H1 (cell line): ENCODE data around the gene BCL2. TPM values are rescaled to one million over a fixed set of nuclear protein-coding genes. Genes with fewer than 3 reads are reported as not detected.
A peak's percentile ranks its signal among the peaks of the same experiment; 100 is the strongest.

ENCODE experiments used
- CTCF ChIA-PET: fragments of 300-600 bp; sonication (Branson Sonifier 250); formaldehyde crosslinking; loops from one replicate; lab custom pipeline; 2021; ENCODE audit not compliant: partially characterized antibody; lab: Charles Lee
- POLR2A ChIA-PET: fragments of 300-600 bp; sonication (Branson Sonifier 250); formaldehyde crosslinking; loops from one replicate; lab custom pipeline; 2021; ENCODE audit warnings: inconsistent platforms; ENCODE audit not compliant: partially characterized antibody; lab: Charles Lee
- DNase-seq, 2 experiments: peaks; one replicate each; pipeline versions ENCODE4 v3.0.0 to v3.0.0-alpha.2; 2010 to 2022; ENCODE audit warnings: low spot score in 2 of 2, low read depth in 1 of 2, mixed read lengths in 1 of 2
- FAIRE-seq: peaks from 2 replicates; lab custom pipeline; 2011; peaks lifted over from hg19 to GRCh38; lab: Jason Lieb, UNC
- H2AFZ ChIP-seq: 2 replicates; pipeline ENCODE4 v1.8.1; 2012; ENCODE audit warnings: low read length, inconsistent platforms
- H2AK5ac ChIP-seq: 2 replicates; pipeline ENCODE4 v1.6.1; 2013; ENCODE audit warnings: low read depth, low read length
- H2BK120ac ChIP-seq: replicated peaks from 2 replicates; pipeline ENCODE3; 2013; ENCODE audit warnings: low read depth, low read length, inconsistent platforms
- H2BK12ac ChIP-seq: 2 replicates; pipeline ENCODE4 v1.6.1; 2013; ENCODE audit warnings: low read depth, low read length
- H2BK15ac ChIP-seq: 2 replicates; pipeline ENCODE4 v1.6.1; 2013; ENCODE audit warnings: low read length
- H2BK20ac ChIP-seq: 2 replicates; pipeline ENCODE4 v1.6.1; 2013; ENCODE audit warnings: low read length
- H2BK5ac ChIP-seq: 2 replicates; pipeline ENCODE4 v1.6.1; 2013; ENCODE audit warnings: low read depth, low read length
- H3K14ac ChIP-seq: 2 replicates; pipeline ENCODE4 v1.6.1; 2013; ENCODE audit warnings: inconsistent platforms; ENCODE audit not compliant: insufficient read length
- H3K18ac ChIP-seq: 2 replicates; pipeline ENCODE4 v1.6.1; 2013; ENCODE audit warnings: low read length; ENCODE audit errors: extremely low read depth
- H3K23ac ChIP-seq: 2 replicates; pipeline ENCODE4 v1.6.1; 2013; ENCODE audit warnings: inconsistent platforms; ENCODE audit not compliant: insufficient read length
- H3K23me2 ChIP-seq: 2 replicates; pipeline ENCODE4 v1.6.1; 2013; ENCODE audit warnings: low read depth, low read length
- H3K27ac ChIP-seq: 2 replicates; pipeline ENCODE4 v1.6.1; 2011; ENCODE audit warnings: low read depth, low read length, inconsistent platforms
- H3K27me3 ChIP-seq, 4 experiments: replicated peaks in 1 of 4; 1 replicate in 1 of 4; 2 replicates in 3 of 4; pipeline versions ENCODE4 v1.6.1 to v1.8.1; 2011 to 2013; ENCODE audit warnings: low read length in 3 of 4, mild to moderate bottlenecking in 3 of 4, inconsistent platforms in 2 of 4, mixed read lengths in 2 of 4, moderate library complexity in 1 of 4; ENCODE audit not compliant: control insufficient read depth in 3 of 4, insufficient read depth in 3 of 4; ENCODE audit errors: extremely low read depth in 1 of 4
- H3K36me3 ChIP-seq, 4 experiments: 2 replicates each; pipeline versions ENCODE4 v1.6.1 to v1.8.1; 2011 to 2013; ENCODE audit warnings: mild to moderate bottlenecking in 4 of 4, low read length in 3 of 4, moderate library complexity in 2 of 4, control low read depth in 1 of 4, inconsistent platforms in 1 of 4; ENCODE audit not compliant: insufficient read depth in 4 of 4, control insufficient read depth in 2 of 4
- H3K4ac ChIP-seq: replicated peaks from 2 replicates; pipeline ENCODE3; 2013; ENCODE audit warnings: low read length, low read depth, mixed read lengths, inconsistent platforms; ENCODE audit not compliant: insufficient read length
- H3K4me1 ChIP-seq, 4 experiments: replicated peaks in 1 of 4; 1 replicate in 1 of 4; 2 replicates in 3 of 4; pipeline versions ENCODE4 v1.6.1 to v1.8.1; 2011 to 2013; ENCODE audit warnings: low read length in 3 of 4, inconsistent platforms in 2 of 4, mixed read lengths in 1 of 4; ENCODE audit not compliant: insufficient read depth in 4 of 4, control insufficient read depth in 3 of 4
- H3K4me2 ChIP-seq, 2 experiments: 2 replicates each; pipeline versions ENCODE4 v1.6.1 to v1.8.1; 2011 to 2013; ENCODE audit warnings: low read depth in 2 of 2, low read length in 2 of 2, control low read depth in 1 of 2, inconsistent platforms in 1 of 2, mild to moderate bottlenecking in 1 of 2; ENCODE audit not compliant: insufficient read depth in 1 of 2
- H3K4me3 ChIP-seq, 4 experiments: fragments of 200-600, 300-600 bp in 1 of 4; sonication (generic), shearing (Covaris generic), sonication (Bioruptor Twin) in 1 of 4; 2 replicates each; pipeline versions ENCODE4 v1.5.1 to v1.8.1; 2011 to 2016; ENCODE audit warnings: low read length in 4 of 4, low read depth in 3 of 4, control low read depth in 2 of 4, inconsistent platforms in 2 of 4, mild to moderate bottlenecking in 2 of 4, mixed read lengths in 1 of 4, moderate library complexity in 1 of 4; ENCODE audit not compliant: insufficient read depth in 2 of 4; ENCODE audit errors: extremely low read depth in 1 of 4
- H3K56ac ChIP-seq: replicated peaks from 2 replicates; pipeline ENCODE3; 2013; ENCODE audit warnings: low read depth, mild to moderate bottlenecking, mixed read lengths, low read length, inconsistent platforms; ENCODE audit not compliant: insufficient read length
- H3K79me1 ChIP-seq: 2 replicates; pipeline ENCODE4 v1.6.1; 2013; ENCODE audit warnings: low read depth, low read length, control low read depth
- H3K79me2 ChIP-seq, 2 experiments: 2 replicates each; pipeline versions ENCODE4 v1.6.1 to v1.8.1; 2012 to 2013; ENCODE audit warnings: low read length in 2 of 2, mild to moderate bottlenecking in 2 of 2, inconsistent platforms in 1 of 2; ENCODE audit not compliant: insufficient read depth in 2 of 2, control insufficient read depth in 1 of 2
- H3K9ac ChIP-seq, 4 experiments: replicated peaks in 1 of 4; 1 replicate in 1 of 4; 2 replicates in 3 of 4; pipeline versions ENCODE4 v1.6.1 to v1.8.1; 2011 to 2013; ENCODE audit warnings: low read depth in 3 of 4, low read length in 3 of 4, control low read depth in 2 of 4, mild to moderate bottlenecking in 2 of 4, moderate library complexity in 2 of 4, inconsistent platforms in 1 of 4; ENCODE audit errors: extremely low read depth in 1 of 4
- H3K9me3 ChIP-seq, 2 experiments: 2 replicates each; pipeline versions ENCODE4 v1.6.1 to v1.8.1; 2012 to 2013; ENCODE audit warnings: mild to moderate bottlenecking in 2 of 2, moderate library complexity in 2 of 2, control low read depth in 1 of 2, inconsistent platforms in 1 of 2, low read depth in 1 of 2, low read length in 1 of 2, mixed read lengths in 1 of 2; ENCODE audit not compliant: insufficient read depth in 2 of 2
- H4K20me1 ChIP-seq, 2 experiments: replicated peaks in 1 of 2; 2 replicates each; pipeline versions ENCODE3 to v1.8.1; 2011 to 2013; ENCODE audit warnings: inconsistent platforms in 2 of 2, low read length in 2 of 2, mild to moderate bottlenecking in 1 of 2; ENCODE audit not compliant: insufficient read depth in 2 of 2, control insufficient read depth in 1 of 2
- H4K5ac ChIP-seq: 2 replicates; pipeline ENCODE4 v1.6.1; 2013; ENCODE audit warnings: low read length, low read depth, mixed read lengths, inconsistent platforms; ENCODE audit not compliant: insufficient read length
- H4K8ac ChIP-seq: 2 replicates; pipeline ENCODE4 v1.8.0; 2013; ENCODE audit warnings: mild to moderate bottlenecking, moderate library complexity, low read length, inconsistent platforms; ENCODE audit not compliant: insufficient read depth; ENCODE audit errors: extremely low read depth
- H4K91ac ChIP-seq: replicated peaks from 2 replicates; pipeline ENCODE3; 2013; ENCODE audit warnings: low read length, mixed read lengths, inconsistent platforms; ENCODE audit not compliant: insufficient read length
- SRF ChIP-seq: IDR thresholded peaks from 2 replicates; pipeline ENCODE4 v1.6.1; 2011; ENCODE audit warnings: mild to moderate bottlenecking, low read depth, low read length, moderate library complexity
- TEAD4 ChIP-seq: IDR thresholded peaks from 2 replicates; pipeline ENCODE4 v1.6.1; 2012; ENCODE audit warnings: low read depth, low read length, inconsistent platforms, mixed read lengths
- WGBS, 2 experiments: shearing (Covaris generic) in 1 of 2; methylation state at CpG; one replicate each; pipeline versions ENCODE4 v1.1.6 to v1.1.7; 2013 to 2015; ENCODE audit warnings: low lambda C conversion rate in 2 of 2, mixed read lengths in 2 of 2, inconsistent platforms in 1 of 2, low coverage in 1 of 2, missing lambda C conversion rate in 1 of 2; ENCODE audit not compliant: insufficient replicate concordance in 2 of 2, insufficient coverage in 1 of 2, insufficient read length in 1 of 2; ENCODE audit errors: extremely low coverage in 1 of 2, missing lambda C conversion rate in 1 of 2; 5-methylcytosine and 5-hydroxymethylcytosine counted together
- polyA plus RNA-seq, 7 experiments: library from polyadenylated mRNA; depleted of rRNA in 3 of 7; stranded (reverse) in 5 of 7; unstranded in 2 of 7; fragments of >200 nt in 5 of 7; fragments of 200-250 nt in 2 of 7; gene quantifications; 1 replicate in 5 of 7; 2 replicates in 1 of 7; 4 replicates in 1 of 7; pipeline versions ENCODE4 v1.2.1 to v1.2.3, GENCODE V29; 2011 to 2013; ENCODE audit warnings: missing spikeins in 2 of 7, mixed read lengths in 2 of 7
- total RNA-seq: library from RNA; stranded (reverse); fragmentation: NEBNext Ultra II Directional; extraction: Animal tissue kit (Norgen Biotek cat#: 25700); gene quantifications from 2 replicates; pipeline ENCODE4 v1.2.1, GENCODE V29; 2021

Gene BCL2
- total and polyA plus RNA-seq, 2 of the 8 experiments (the other 6 are each of a cell fraction or from before 2014, with no cell fraction given), result 0.59 to 4.5 TPM

DNA sequence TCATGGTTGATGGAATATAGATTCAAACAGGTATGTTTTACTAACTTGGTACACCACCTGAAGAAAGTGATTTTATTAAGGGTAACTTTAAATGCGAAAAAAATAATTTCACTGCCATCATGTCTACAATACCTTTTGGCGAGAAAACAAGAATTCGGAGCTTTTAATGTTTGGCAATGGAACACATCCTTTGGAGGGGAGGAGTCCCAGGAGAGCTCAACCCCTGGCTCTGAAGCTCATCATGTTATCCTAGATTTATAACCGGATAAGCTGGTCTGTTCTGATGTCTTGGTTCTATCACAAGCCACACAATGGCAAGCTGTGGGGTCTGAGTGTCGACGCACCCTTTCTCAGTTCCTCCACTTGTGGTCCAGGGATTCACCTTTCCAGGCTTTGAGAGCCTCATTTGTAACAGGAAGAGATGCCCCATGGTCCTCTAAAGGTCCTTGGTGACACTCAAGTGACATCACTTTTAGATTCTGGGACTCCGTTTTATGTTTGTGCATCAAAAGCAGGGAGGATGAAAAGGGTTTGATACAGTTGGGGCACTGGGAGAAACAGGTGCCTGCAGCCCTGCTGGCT, 172.7 kb downstream of the BCL2 start:
- DNase-seq (no peak), FAIRE-seq (no peak)
- Histone ChIP-seq H2AK5ac (no peak overlapping the region), H3K4ac (no peak overlapping the region), H3K36me3 (no peaks in the 10 kb centered on the region), H2BK5ac (no peak overlapping the region), H3K23ac (no peak overlapping the region), H3K14ac (no peak overlapping the region), H4K91ac (no peak overlapping the region), H4K20me1 (no peaks in the 10 kb centered on the region), H3K4me2 (no peak overlapping the region), H2BK12ac (no peak overlapping the region), H4K8ac (no peak overlapping the region), H3K56ac (no peak overlapping the region), H3K27me3 (no peaks in the 10 kb centered on the region; a peak in 1 of 7 replicates), H3K79me1 (no peaks in the 10 kb centered on the region), H3K9me3 (no peaks in the 10 kb centered on the region), H2BK120ac (no peak overlapping the region), H2BK15ac (no peak overlapping the region), H3K27ac (no peak overlapping the region), H3K18ac (no peak overlapping the region), H4K5ac (no peak overlapping the region), H3K79me2 (no peaks in the 10 kb centered on the region), H2AFZ (0 out of 2 replicates have a peak overlapping the region, but pooled peaks have one; percentile 23), H3K9ac (no peak overlapping the region), H3K23me2 (no peaks in the 10 kb centered on the region), H3K4me3 (no peak overlapping the region), H2BK20ac (no peak overlapping the region), H3K4me1 (peaks cover 0 to 3% (median 0%) of the 10 kb centered on the region in 4 experiments; a peak in 2 of 7 replicates)
- TF ChIP-seq TEAD4 (no peak), SRF (no peak)
- ChIA-PET CTCF (interaction anchor here (0.6 to 2.4 kb wide), 4 partner anchors 15 to 171 kb away, joined by 3 to 11 read pairs (median 5); no protein-coding TSS in a partner anchor), POLR2A (no interaction called here)
- WGBS, 2 experiments, result 84% methylated on average over 7 of the region's 7 CpGs; no CpG with 5 or more reads in 1 of the 2 experiments
